ENCODE results near the gene ACAA2.
A peak's percentile ranks its signal among the peaks of the same experiment; 100 is the strongest.
"Not testable (repeated sequence)": the region's sequence is repeated elsewhere in the genome, so short reads cannot be mapped to it uniquely, and the experiment has no call there.

The ACAA2 gene

DNA sequence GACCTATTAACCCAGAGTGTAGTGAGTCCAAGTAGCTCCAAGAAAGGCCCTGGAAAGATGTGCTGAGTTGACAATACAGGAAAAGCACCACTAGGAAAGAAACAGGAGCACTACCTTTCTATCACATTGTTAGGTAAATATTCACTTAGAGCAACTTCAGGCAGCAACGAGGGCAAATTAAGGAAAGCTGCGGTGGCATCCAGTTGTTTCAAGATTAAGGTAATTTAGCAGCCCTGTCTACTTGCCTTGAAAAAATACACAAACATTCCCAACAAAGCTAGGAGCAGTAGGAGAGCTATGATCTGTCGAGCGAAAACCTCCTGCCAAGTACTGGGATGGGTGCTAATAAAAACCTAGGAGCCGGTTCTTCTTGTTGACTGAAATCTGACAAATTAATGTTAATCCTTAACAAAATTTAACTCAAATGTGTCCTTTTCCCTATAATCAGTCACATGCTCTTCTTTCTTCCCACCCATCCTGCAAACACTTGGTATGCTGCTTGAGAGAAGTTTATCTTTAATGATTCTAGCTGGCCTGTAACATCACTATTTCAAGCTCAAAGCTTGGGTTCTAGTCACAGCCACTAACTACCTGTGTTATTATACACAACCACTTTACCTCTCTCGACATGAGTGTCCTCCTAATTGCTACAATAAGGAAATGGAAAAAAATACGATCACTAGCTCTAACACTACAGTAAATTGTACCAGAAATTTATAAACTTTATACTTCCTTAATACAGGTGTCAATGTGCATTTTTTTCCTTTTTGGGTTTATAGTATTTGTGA, 2.0 kb downstream of the ACAA2 start:
- peak; percentile 26 for DNase-seq

GRCh38 chr18:49808553-49809191, 4.7 kb downstream of the ACAA2 start:
- DNase-seq = not testable (repeated sequence)

GRCh38 chr18:49804096-49804495, 9.2 kb downstream of the ACAA2 start:
- DNase-seq = no peak

GRCh38 chr18:49802623-49803022, 10.7 kb downstream of the ACAA2 start:
- no peak for DNase-seq

GRCh38 chr18:49800491-49800890, 12.8 kb downstream of the ACAA2 start:
- DNase-seq = not testable (repeated sequence)

DNA sequence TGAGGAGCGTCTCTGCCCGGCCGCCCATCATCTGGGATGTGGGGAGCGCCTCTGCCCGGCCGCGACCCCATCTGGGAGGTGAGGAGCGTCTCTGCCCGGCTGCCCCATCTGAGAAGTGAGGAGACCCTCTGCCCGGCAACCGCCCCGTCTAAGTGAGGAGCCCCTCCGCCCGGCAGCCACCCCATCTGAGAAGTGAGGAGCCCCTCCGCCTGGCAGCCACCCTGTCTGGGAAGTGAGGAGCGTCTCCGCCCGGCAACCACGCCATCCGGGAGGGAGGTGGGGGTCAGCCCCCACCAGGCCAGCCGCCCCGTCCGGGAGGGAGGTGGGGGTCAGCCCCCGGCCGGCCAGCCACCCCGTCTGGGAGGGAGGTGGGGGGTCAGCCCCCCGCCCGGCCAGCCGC, 13.5 kb downstream of the ACAA2 start:
- not testable (repeated sequence) for DNase-seq

- no peak for DNase-seq
These were observed 15.3 kb downstream of the ACAA2 start for GRCh38 chr18:49798001-49798400.

DNA sequence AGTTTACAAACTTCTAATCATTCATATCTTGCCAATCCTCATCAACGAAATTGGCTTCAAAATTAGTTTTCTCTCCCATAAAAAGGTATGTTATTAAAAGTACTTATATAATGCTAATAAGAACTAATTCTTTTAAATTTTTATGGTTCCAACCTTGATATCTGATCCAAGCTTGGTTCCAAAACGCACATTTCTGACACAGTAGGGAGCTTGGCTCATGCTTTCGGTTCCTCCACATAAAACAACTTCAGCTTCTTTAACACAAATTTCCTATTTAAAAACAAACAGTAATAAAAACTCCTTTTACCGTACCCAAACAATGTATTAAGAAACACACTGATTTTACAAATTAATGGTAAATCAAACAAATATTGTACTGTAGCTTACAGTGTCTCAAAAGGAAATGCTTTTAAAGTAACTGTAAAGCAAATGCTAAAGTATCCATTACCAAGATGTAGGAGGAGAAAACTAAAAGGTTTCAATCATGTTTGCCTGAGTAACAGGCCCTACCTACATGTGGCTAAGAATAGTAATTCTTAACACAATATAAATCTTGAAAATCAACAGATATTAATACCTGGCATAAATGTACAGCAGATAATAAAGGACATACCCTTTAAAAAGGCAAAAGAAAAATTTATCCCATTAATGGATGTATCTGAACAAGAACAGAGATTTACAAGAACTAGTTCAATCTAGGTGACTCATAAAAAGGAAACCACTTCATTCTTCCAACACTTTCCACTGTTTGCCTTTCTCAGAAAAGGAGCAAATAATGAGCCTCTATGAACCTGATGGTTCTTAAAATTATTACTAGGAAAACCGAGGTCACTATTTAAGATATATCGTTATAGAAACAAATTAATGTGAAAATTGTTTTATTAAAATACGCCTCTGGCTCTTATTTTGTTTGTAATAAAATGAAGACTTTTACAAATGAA, 17.5 kb downstream of the ACAA2 start:
- no peak for DNase-seq

DNA sequence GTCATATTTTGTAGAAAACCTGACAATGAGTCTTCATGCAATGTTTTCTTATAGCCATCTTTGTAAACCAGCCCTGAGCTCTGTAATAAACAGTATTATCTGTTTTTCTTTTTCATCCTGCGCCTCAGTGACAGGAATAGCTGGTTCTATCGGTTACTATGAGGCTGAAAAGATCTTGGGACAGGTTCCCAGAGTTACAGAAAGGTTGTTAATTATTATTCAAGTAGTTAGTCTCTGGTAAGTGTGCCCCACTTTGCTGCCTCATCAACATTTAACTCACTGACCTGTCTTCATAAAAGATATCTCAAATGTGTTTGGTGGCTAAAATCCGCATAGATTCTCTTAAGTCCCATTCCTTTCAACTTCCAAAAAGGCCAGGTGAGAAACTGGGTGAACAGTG, 18.6 kb downstream of the ACAA2 start:
- DNase-seq = no peak

- DNase-seq = not testable (repeated sequence)
These were observed 23.7 kb downstream of the ACAA2 start for GRCh38 chr18:49789560-49790134.

DNA sequence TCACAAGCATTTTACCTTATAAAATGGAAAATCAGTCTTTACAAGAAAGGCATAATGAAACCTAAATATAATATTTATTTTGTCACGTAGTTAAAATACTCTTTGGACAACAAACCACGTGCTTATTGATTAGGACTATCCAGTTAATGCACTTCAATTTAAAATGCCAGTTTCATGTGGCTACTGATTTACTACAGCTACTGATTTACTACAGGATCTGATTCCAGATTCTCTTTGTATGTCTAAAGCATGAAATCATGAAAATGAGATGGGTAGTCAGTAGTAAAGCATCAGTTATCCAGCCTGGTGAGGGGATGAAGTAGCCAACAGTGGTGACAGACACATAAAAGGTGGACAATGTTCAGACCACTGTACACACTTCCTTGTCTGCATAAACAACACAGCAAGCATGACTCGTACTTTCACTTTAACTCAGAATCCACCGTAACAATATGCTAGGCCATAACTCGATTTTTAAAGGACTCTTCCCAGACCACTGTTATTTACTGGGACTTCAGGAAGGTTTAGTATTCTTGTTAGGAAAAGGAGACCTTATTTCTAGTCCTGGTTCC, 24.9 kb downstream of the ACAA2 start:
- DNase-seq = no peak

DNA sequence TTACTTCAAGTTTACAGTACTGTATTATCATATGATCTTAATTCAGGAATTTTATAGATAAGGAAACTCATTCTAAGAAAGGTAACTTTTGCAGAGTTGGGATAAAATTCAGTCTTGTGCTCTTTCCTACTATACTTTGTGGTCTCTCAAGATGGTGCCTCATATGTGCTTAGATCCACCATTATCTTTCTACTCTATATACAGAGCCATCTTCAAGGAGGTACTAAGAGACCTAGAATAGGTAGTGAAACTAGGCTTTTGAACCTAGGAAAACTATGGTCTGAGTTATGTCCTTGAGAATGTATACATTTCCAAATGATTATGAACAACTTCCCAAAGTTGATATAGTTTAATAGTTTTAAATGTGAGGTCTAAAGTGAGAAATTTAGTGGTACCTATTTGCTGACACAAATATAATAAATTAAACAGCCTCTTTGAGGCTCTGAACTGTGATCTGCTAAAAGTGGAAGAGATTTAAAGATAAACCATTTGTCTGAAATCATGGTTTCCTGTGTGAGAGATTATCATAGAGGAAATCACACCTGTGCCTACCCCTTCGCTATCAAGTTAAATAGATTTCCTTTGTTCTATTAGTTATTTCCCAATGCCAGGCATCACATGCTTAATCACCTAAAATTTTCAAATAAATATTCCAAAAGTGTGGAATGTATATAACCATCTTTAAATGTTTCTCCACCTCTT, 27.2 kb downstream of the ACAA2 start:
- DNase-seq = no peak

DNA sequence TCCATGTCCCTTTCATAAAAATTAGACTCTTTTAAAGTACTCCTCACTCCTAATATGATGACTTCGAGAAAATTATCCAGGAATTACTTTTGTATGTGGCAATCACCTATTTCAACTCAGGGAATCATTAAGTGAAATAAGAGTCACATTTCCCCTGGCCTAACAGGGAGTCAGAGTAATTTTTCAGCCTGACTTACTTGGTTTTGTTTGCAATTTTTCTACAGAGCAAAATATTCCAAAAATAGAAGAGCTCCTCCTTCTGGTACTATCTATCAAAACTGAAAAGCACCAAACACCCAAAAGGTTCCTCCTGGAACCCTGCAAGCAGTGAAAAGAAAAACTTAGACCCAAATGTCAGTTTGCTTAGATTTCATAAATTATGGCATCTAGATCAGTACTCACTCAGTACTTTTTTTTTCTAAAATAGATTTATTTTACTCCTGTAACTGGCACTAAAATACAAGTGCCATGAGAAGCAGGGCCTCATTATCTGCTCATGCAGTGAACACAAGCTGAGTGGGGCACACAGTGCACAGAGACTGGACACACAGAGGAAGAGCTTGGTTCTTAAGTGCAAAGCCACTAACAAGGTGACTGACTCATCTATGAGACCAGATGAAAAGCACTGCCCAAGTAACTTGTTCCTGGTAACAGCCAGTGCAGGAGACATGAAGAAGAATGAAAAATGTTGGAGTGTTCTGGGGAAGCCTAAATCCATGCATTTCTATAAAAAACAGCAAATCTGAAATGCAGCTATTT, 28.7 kb downstream of the ACAA2 start:
- DNase-seq = no peak

GRCh38 chr18:49783631-49784030, 29.7 kb downstream of the ACAA2 start:
- DNase-seq = not testable (repeated sequence)

- no peak for DNase-seq
These were observed 34.4 kb downstream of the ACAA2 start for GRCh38 chr18:49778826-49779465.

- DNase-seq = no peak
These were observed 44.1 kb downstream of the ACAA2 start for GRCh38 chr18:49769047-49769728.

GRCh38 chr18:49768051-49768391, 45.3 kb downstream of the ACAA2 start:
- DNase-seq = peak; percentile 15

- no peak for DNase-seq
These were observed 46.0 kb downstream of the ACAA2 start for GRCh38 chr18:49767111-49768050.

DNA sequence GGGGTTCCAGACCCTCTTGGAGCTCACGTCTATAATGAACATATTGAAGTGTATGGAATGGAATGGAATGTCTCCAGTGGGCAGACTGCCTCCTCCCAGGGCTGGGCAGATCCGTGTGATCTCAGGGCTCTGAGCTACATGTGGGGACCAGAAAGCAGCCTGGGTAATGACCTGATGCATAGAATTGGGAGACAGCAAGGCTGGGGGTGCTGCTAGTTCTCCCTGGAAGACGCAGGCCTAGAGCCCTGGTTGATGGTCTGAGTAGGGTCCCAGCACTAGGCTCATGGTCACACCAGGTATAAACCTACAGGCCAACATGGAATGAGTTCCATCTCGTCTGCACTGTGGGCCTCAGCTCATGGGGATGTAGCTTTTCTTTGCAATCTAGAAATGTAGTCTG, 46.7 kb downstream of the ACAA2 start:
- no peak for DNase-seq
